Lower leg skin (tissue), 3 donors: ENCODE results near the gene GOLGA3.

Source experiments
- POLR2A ChIP-seq, 2 donors: fragments of 450-650 bp; IDR thresholded peaks; one replicate each; pipeline ENCODE4 v1.6.1; 2016 to 2017; ENCODE audit warnings: antibody characterized with exemption in 2 of 2, mild to moderate bottlenecking in 1 of 2, moderate library complexity in 1 of 2
- TF ChIP-seq, protein P1 (sequence below), 3 donors: fragments of 450-650 bp; IDR thresholded peaks; one replicate each; pipeline ENCODE4 v1.5.1; 2016; ENCODE audit warnings: antibody characterized with exemption in 3 of 3, mild to moderate bottlenecking in 3 of 3, moderate library complexity in 2 of 3

- TF ChIP-seq POLR2A (IDR thresholded peaks at IDR 0.05) = no peak
- TF ChIP-seq, protein P1, sequence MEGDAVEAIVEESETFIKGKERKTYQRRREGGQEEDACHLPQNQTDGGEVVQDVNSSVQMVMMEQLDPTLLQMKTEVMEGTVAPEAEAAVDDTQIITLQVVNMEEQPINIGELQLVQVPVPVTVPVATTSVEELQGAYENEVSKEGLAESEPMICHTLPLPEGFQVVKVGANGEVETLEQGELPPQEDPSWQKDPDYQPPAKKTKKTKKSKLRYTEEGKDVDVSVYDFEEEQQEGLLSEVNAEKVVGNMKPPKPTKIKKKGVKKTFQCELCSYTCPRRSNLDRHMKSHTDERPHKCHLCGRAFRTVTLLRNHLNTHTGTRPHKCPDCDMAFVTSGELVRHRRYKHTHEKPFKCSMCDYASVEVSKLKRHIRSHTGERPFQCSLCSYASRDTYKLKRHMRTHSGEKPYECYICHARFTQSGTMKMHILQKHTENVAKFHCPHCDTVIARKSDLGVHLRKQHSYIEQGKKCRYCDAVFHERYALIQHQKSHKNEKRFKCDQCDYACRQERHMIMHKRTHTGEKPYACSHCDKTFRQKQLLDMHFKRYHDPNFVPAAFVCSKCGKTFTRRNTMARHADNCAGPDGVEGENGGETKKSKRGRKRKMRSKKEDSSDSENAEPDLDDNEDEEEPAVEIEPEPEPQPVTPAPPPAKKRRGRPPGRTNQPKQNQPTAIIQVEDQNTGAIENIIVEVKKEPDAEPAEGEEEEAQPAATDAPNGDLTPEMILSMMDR (IDR thresholded peaks at IDR 0.05) = no peak
These were observed 104.0 kb downstream of the GOLGA3 start for GRCh38 chr12:132724506-132725241.
